ENCODE data around the gene ADAMTS8. TPM values are rescaled to one million over a fixed set of nuclear protein-coding genes. Genes with fewer than 3 reads are reported as not detected.
A peak's percentile ranks its signal among the peaks of the same experiment; 100 is the strongest.

ADAMTS8 gene
- total RNA-seq, 1 donor = not detected

- no peaks in the 10 kb centered on the region for H4K20me1 ChIP-seq (ENCODE audit: insufficient read depth, low read length)
- no peak overlapping the region for H3K27ac ChIP-seq (ENCODE audit: low read depth, low read length)
- DNase-seq (ENCODE audit: insufficient read length, low spot score, missing footprints) = peak; percentile 50
- H3K4me3 ChIP-seq (ENCODE audit: insufficient read depth, low read length) = no peak overlapping the region
- H3K9me3 ChIP-seq (ENCODE audit: low read depth, low read length) = no peaks in the 10 kb centered on the region
- no peaks in the 10 kb centered on the region for H3K27me3 ChIP-seq (ENCODE audit: insufficient read depth, low read length)
- TF ChIP-seq CTCF (IDR thresholded peaks at IDR 0.05; ENCODE audit: extremely low read depth, low read depth, low read length) = no peak
- peaks cover 23% of the 10 kb centered on the region for H3K4me1 ChIP-seq (ENCODE audit: insufficient read depth, low read length)
- H2AFZ ChIP-seq (ENCODE audit: low read length) = no peak overlapping the region
- H3K79me2 ChIP-seq (ENCODE audit: insufficient read depth, low read length) = no peaks in the 10 kb centered on the region
- H3K36me3 ChIP-seq (ENCODE audit: insufficient read depth, low read length) = no peaks in the 10 kb centered on the region
- H3K4me2 ChIP-seq (ENCODE audit: insufficient read depth, low read length) = no peak overlapping the region
These were observed 45.5 kb upstream of the ADAMTS8 start for GRCh38 chr11:130473795-130474377.

DNA sequence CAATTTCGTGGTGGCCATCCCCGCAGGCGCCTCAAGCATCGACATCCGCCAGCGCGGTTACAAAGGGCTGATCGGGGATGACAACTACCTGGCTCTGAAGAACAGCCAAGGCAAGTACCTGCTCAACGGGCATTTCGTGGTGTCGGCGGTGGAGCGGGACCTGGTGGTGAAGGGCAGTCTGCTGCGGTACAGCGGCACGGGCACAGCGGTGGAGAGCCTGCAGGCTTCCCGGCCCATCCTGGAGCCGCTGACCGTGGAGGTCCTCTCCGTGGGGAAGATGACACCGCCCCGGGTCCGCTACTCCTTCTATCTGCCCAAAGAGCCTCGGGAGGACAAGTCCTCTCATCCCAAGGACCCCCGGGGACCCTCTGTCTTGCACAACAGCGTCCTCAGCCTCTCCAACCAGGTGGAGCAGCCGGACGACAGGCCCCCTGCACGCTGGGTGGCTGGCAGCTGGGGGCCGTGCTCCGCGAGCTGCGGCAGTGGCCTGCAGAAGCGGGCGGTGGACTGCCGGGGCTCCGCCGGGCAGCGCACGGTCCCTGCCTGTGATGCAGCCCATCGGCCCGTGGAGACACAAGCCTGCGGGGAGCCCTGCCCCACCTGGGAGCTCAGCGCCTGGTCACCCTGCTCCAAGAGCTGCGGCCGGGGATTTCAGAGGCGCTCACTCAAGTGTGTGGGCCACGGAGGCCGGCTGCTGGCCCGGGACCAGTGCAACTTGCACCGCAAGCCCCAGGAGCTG lies 44.8 kb upstream of the ADAMTS8 start:
- no peak overlapping the region for H3K4me2 ChIP-seq (ENCODE audit: insufficient read depth, low read length)
- no peaks in the 10 kb centered on the region for H3K9me3 ChIP-seq (ENCODE audit: low read depth, low read length)
- H3K36me3 ChIP-seq (ENCODE audit: insufficient read depth, low read length) = no peaks in the 10 kb centered on the region
- H3K4me3 ChIP-seq (ENCODE audit: insufficient read depth, low read length) = no peak overlapping the region
- no peaks in the 10 kb centered on the region for H3K27me3 ChIP-seq (ENCODE audit: insufficient read depth, low read length)
- H3K79me2 ChIP-seq (ENCODE audit: insufficient read depth, low read length) = no peaks in the 10 kb centered on the region
- no peak overlapping the region for H2AFZ ChIP-seq (ENCODE audit: low read length)
- peaks cover 17% of the 10 kb centered on the region for H3K4me1 ChIP-seq (ENCODE audit: insufficient read depth, low read length)
- H4K20me1 ChIP-seq (ENCODE audit: insufficient read depth, low read length) = no peaks in the 10 kb centered on the region
- no peak overlapping the region for H3K27ac ChIP-seq (ENCODE audit: low read depth, low read length)
- no peak for TF ChIP-seq CTCF (IDR thresholded peaks at IDR 0.05; ENCODE audit: extremely low read depth, low read depth, low read length)
- peak; percentile 50 for DNase-seq (ENCODE audit: insufficient read length, low spot score, missing footprints)

- Histone ChIP-seq H3K4me2 (ENCODE audit: insufficient read depth, low read length) (no peak overlapping the region), H3K36me3 (ENCODE audit: insufficient read depth, low read length) (no peaks in the 10 kb centered on the region), H4K20me1 (ENCODE audit: insufficient read depth, low read length) (no peaks in the 10 kb centered on the region), H3K79me2 (ENCODE audit: insufficient read depth, low read length) (no peaks in the 10 kb centered on the region), H3K27ac (ENCODE audit: low read depth, low read length) (no peak overlapping the region), H2AFZ (ENCODE audit: low read length) (no peak overlapping the region), H3K4me3 (ENCODE audit: insufficient read depth, low read length) (no peak overlapping the region), H3K27me3 (ENCODE audit: insufficient read depth, low read length) (no peaks in the 10 kb centered on the region), H3K4me1 (ENCODE audit: insufficient read depth, low read length) (peaks cover 10% of the 10 kb centered on the region), H3K9me3 (ENCODE audit: low read depth, low read length) (no peaks in the 10 kb centered on the region)
- peak; percentile 27 for DNase-seq (ENCODE audit: insufficient read length, low spot score, missing footprints)
- no peak for TF ChIP-seq CTCF (IDR thresholded peaks at IDR 0.05; ENCODE audit: extremely low read depth, low read depth, low read length)
These were observed 44.1 kb upstream of the ADAMTS8 start for GRCh38 chr11:130472434-130472961.

- DNase-seq (ENCODE audit: insufficient read length, low spot score, missing footprints) = peak; percentile 53
- no peaks in the 10 kb centered on the region for H3K27me3 ChIP-seq (ENCODE audit: insufficient read depth, low read length)
- H3K9me3 ChIP-seq (ENCODE audit: low read depth, low read length) = no peaks in the 10 kb centered on the region
- H3K79me2 ChIP-seq (ENCODE audit: insufficient read depth, low read length) = no peaks in the 10 kb centered on the region
- H4K20me1 ChIP-seq (ENCODE audit: insufficient read depth, low read length) = no peaks in the 10 kb centered on the region
- no peak overlapping the region for H3K4me2 ChIP-seq (ENCODE audit: insufficient read depth, low read length)
- H2AFZ ChIP-seq (ENCODE audit: low read length) = no peak overlapping the region
- TF ChIP-seq CTCF (IDR thresholded peaks at IDR 0.05; ENCODE audit: extremely low read depth, low read depth, low read length) = no peak
- no peak overlapping the region for H3K4me3 ChIP-seq (ENCODE audit: insufficient read depth, low read length)
- peaks cover 6% of the 10 kb centered on the region for H3K4me1 ChIP-seq (ENCODE audit: insufficient read depth, low read length)
- no peaks in the 10 kb centered on the region for H3K36me3 ChIP-seq (ENCODE audit: insufficient read depth, low read length)
- H3K27ac ChIP-seq (ENCODE audit: low read depth, low read length) = no peak overlapping the region
These were observed 43.5 kb upstream of the ADAMTS8 start for GRCh38 chr11:130471731-130472433.

All from osteoblast (primary cell).